ENCODE data around the gene MYL11. TPM values are rescaled to one million over a fixed set of nuclear protein-coding genes. Genes with fewer than 3 reads are reported as not detected.
"Not testable (repeated sequence)": the region's sequence is repeated elsewhere in the genome, so short reads cannot be mapped to it uniquely, and the experiment has no call there.

MYL11 gene
- polyA plus RNA-seq, 1 of the 3 experiments (the other 2 are of a cell fraction) = 0.23 TPM

GRCh38 chr16:30342751-30343490 is 31.7 kb upstream of the MYL11 start:
- H3K79me2 ChIP-seq (ENCODE audit: insufficient read depth) = no peaks in the 10 kb centered on the region
- peaks cover 3% of the 10 kb centered on the region for H3F3A ChIP-seq (replicated peaks; ENCODE audit: insufficient read depth)
- H3K27me3 ChIP-seq (ENCODE audit: insufficient read depth) = no peaks in the 10 kb centered on the region
- H3K4me1 ChIP-seq (ENCODE audit: control insufficient read depth in 1 of 2, insufficient read depth in 2 of 2, low read depth in 1 of 2, low read length in 1 of 2) = no peaks in the 10 kb centered on the region
- H3K9ac ChIP-seq = no peak overlapping the region
- ChIA-PET POLR2A (no interaction called here), CTCF (no interaction called here)
- no peak overlapping the region for H3K4me3 ChIP-seq (ENCODE audit: low read depth in 2 of 2, low read length in 1 of 2)
- no peaks in the 10 kb centered on the region for H3K9me3 ChIP-seq
- H2AFZ ChIP-seq (ENCODE audit: low read depth) = no peak overlapping the region
- H3K36me3 ChIP-seq (replicated peaks in 1 of 2; ENCODE audit: control insufficient read depth in 1 of 2, insufficient read depth in 2 of 2, low read length in 1 of 2) = no peaks in the 10 kb centered on the region
- no peak for DNase-seq
- TF ChIP-seq NRF1 (IDR thresholded peaks at IDR 0.05; ENCODE audit: low read depth, low read length) (no peak), MEF2A (IDR thresholded peaks at IDR 0.05; ENCODE audit: borderline replicate concordance, low read depth) (no peak), JUND (IDR thresholded peaks at IDR 0.05) (no peak), RCOR1 (IDR thresholded peaks at IDR 0.05; ENCODE audit: low read length) (no peak), ELF1 (IDR thresholded peaks at IDR 0.05) (no peak), EP300 (IDR thresholded peaks at IDR 0.05; ENCODE audit: borderline replicate concordance in 1 of 2, low read depth in 1 of 2, low read length in 1 of 2) (no peak), POLR2AphosphoS5 (IDR thresholded peaks at IDR 0.05; ENCODE audit: low read depth, low read length) (no peak), GATA2 (CRISPR knock-in tag; IDR thresholded peaks at IDR 0.05) (no peak), FOSL2 (IDR thresholded peaks at IDR 0.05; ENCODE audit: borderline replicate concordance, low read depth) (no peak), RXRA (IDR thresholded peaks at IDR 0.05; ENCODE audit: borderline replicate concordance, low read depth) (no peak), REST (IDR thresholded peaks at IDR 0.05; ENCODE audit: low read depth, low read length) (no peak)
- no peaks in the 10 kb centered on the region for H3K9me2 ChIP-seq
- H4K20me1 ChIP-seq (ENCODE audit: insufficient read depth) = no peaks in the 10 kb centered on the region
- no peak overlapping the region for H3K4me2 ChIP-seq
- no peak overlapping the region for H3K27ac ChIP-seq (ENCODE audit: low read depth in 2 of 2, low read length in 1 of 2)
- 90% methylated on average over 31 of the region's 32 CpGs for WGBS (ENCODE audit: low lambda C conversion rate)

- H3K9me2 ChIP-seq; H3K4me3 ChIP-seq (ENCODE audit: low read depth in 2 of 2, low read length in 1 of 2); DNase-seq; CTCF ChIA-PET; H3K4me1 ChIP-seq (ENCODE audit: control insufficient read depth in 1 of 2, insufficient read depth in 2 of 2, low read depth in 1 of 2, low read length in 1 of 2); H2AFZ ChIP-seq (ENCODE audit: low read depth); H3K27ac ChIP-seq (ENCODE audit: low read depth in 2 of 2, low read length in 1 of 2); H3K36me3 ChIP-seq (replicated peaks in 1 of 2; ENCODE audit: control insufficient read depth in 1 of 2, insufficient read depth in 2 of 2, low read length in 1 of 2); H3K4me2 ChIP-seq; H4K20me1 ChIP-seq (ENCODE audit: insufficient read depth); POLR2A ChIA-PET; H3K27me3 ChIP-seq (ENCODE audit: insufficient read depth); H3K9me3 ChIP-seq; H3K79me2 ChIP-seq (ENCODE audit: insufficient read depth); H3K9ac ChIP-seq; H3F3A ChIP-seq (replicated peaks; ENCODE audit: insufficient read depth): not testable (repeated sequence)
- 94% methylated on average over 11 of the region's 11 CpGs for WGBS (ENCODE audit: low lambda C conversion rate)
These were observed 31.1 kb upstream of the MYL11 start for GRCh38 chr16:30343491-30343820.

Data from SK-N-SH (cell line).